Iris pigment epithelial cell (primary cell): ENCODE data around the gene STIM2.
A peak's percentile ranks its signal among the peaks of the same experiment; 100 is the strongest.
"Not testable (repeated sequence)": the region's sequence is repeated elsewhere in the genome, so short reads cannot be mapped to it uniquely, and the experiment has no call there.

ENCODE experiments used
- DNase-seq: peaks from one replicate; pipeline ENCODE4 v3.0.0-alpha.2; 2011; ENCODE audit warnings: low read depth

STIM2 gene

DNA sequence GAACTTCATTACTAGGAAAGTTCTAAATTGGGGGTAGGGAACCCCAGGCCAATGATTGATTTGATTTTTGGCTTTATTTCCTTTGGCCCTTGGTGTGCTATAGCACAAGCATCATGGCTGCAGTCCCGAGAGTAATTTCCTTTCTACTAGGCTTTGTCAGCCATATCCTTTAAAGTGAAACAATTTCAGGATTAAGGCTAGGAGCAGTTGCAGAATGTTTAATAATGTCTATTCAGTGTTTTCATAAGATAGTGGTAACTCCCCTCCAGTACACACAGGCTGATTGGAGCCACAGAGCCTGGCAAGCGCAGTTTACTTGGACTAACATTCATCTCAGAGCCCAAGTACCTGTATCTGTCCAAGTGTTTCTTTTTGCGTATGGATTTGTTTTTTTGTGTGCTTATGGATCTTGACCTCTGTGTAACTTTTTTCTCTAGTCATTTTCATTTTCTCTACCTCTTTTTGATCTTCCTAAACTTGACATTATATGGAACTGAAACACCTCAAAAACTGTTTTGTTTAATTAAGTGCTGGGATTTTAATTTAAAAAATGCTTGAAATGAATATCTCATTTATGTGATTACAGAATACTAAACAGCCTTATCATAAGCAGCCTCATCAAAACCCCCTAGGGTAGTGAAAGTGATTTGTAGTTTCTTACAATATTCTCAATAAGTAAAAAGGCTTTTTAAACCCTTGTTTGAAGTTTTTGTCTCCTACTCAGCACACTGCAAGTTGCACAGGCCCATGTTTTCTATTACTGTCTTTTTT, 7.5 kb downstream of the STIM2 start:
- peak; percentile 16 for DNase-seq

DNA sequence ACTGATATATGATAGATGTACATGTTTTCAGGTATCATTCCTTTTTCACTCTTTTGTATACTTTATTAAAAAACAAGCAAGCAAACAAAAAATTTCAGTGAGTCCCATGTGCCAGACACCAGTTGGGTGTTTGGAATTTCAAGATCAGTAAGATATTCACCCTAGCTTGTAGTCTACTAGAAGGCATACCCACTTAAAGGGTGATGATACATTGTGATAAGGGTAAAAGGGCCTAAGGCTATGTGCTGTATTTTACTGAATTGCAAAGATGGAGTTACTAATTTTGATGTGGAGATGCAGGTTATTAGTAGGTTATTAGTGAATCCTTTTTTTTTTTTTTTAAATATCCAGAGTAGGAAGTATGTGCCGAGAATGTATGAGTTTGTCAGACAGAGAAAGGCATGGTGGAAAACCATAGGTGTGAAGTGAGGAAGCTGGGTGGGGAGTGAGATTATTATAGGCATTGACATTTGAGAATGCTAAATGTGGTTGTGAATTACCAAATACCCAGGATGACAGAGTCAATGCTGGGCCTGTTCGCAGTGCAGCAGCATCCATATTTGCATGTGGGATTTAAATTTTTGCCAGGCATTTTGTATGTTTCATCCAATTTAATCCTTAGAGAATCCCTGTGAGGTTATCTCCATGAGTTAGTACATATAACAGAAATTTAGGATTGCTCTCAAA, 10.1 kb downstream of the STIM2 start:
- no peak for DNase-seq

- DNase-seq, result peak; percentile 55
These were observed 11.0 kb downstream of the STIM2 start for GRCh38 chr4:26871611-26872010.

- DNase-seq, result no peak
These were observed 12.9 kb downstream of the STIM2 start for GRCh38 chr4:26873391-26874026.

DNA sequence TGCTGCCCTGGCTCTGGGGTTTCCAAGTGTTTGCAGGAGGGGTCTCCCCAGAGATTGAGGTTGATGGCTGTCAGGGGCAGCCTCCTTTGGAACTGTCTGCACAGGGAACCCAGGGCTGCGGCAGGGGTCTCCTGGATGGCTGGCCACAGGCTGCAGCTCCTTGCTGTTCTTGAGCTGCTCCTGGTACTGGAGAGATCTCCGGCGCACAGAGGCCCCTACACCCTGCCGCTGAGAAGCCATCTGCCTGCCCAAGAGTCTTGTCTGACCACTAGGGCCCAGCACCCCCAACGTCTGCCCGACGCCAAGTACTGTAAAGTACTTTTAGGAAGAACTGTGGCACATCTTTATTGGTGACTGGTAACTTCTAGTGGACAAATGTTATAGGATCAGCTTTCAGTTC, 13.5 kb downstream of the STIM2 start:
- no peak for DNase-seq

DNA sequence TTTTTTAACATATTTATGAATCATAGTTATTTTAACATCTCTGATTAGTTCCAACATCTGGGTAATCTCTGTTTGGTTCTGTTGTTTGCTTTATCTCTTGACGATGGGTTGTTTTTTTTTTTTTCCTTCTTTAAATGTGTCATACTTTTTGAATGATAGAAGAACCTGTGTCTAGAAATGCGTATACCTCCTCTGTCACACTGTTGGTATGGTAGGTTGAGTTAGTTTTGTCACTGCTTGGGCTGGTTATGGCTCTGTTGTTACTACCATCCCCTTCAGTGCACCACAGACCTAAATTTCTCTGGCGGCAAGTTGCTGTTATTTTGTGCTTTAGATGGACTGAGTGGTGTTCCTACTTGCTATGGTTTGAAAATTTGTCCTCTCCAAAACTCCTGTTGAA, 16.8 kb downstream of the STIM2 start:
- DNase-seq, result no peak

DNA sequence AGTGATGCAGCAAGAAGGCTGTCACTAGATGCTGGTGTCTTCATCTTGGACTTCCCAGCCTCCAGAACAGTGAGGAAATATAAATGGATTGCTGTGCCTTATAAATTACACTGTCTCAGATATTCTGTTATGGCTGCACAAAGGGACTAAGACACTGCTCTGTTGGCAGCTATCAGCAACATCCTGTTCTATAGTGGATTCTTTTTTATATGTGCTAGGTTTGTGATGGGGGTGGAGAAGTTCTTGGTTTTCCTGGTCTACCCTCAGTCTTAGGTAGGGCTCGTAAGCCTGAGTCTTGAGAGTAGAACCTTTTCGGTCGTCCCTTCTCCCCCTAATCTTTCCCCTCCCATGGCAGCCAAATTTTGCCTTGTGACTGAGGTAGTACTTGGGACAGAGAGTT, 17.3 kb downstream of the STIM2 start:
- DNase-seq, result no peak

DNA sequence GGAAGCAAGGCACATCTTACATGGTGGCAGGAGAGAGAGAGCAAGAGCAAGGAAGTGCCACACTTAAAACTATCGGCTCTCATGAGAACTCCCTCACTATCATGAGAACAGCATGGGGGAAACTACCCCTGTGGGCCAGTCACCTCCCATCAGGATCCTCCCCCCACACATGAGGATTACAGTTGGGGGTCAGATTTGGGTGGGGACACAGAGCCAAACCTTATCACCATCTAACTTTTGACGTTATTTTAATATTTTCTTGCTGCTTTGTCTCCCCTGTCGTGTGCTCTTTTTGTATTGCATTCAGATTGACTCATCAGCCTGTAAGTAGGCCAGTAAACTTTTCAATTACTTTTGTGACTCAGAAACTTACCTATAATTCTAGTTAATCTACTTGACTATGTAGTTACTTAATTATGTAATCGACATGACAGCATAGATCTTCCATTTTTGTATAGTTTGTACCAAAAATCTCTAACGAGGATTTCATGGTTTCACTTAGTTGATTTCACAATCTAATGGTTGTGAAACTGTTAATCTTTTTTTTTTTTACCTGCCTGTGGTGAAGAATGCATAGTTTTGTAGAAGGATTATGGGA, 18.3 kb downstream of the STIM2 start:
- peak; percentile 62 for DNase-seq

DNA sequence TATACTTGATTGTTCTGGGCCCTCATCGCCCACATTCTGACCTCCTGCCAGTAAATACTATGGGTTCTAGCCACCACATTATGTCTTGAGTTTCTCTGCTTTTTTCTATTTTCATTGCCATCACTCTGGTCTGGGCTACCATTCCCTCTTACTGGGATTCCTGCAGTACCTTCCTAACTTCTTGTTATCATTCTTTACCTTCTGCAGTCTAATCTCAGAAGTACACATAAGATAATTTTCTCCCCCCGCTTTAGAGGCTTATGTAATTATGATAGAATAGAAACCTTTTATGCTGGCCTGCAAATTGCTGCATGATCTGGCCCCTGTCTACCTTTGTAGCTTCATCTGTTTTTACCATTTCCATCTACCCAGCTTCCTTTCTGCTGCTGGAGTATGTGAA, 19.2 kb downstream of the STIM2 start:
- no peak for DNase-seq

DNA sequence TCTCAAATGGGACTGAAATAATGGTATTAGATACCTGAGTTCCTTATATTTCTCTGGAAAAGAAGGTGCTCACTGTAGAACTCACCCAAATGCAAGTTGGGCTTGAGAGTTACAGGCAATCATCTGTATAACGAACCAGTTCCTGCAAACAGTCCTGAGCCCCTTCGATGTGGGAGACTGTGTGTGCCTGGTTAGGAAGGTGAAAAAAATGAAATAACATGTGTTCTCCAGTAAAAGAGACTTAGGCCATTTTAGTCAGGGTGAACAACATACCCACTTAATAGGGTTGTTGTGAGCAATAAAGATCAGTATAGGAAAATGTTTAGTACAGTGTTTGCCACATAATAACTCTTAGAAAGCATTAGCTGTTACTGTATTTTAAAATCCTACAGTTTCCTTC, 23.4 kb downstream of the STIM2 start:
- DNase-seq, result no peak

- no peak for DNase-seq
These were observed 23.9 kb downstream of the STIM2 start for GRCh38 chr4:26884486-26884988.

- DNase-seq, result no peak
These were observed 25.3 kb downstream of the STIM2 start for GRCh38 chr4:26885912-26886274.

GRCh38 chr4:26887143-26887542, 26.5 kb downstream of the STIM2 start:
- DNase-seq, result no peak

- DNase-seq, result no peak
These were observed 27.2 kb downstream of the STIM2 start for GRCh38 chr4:26887809-26888208.

GRCh38 chr4:26889356-26889755, 28.7 kb downstream of the STIM2 start:
- DNase-seq, result no peak

DNA sequence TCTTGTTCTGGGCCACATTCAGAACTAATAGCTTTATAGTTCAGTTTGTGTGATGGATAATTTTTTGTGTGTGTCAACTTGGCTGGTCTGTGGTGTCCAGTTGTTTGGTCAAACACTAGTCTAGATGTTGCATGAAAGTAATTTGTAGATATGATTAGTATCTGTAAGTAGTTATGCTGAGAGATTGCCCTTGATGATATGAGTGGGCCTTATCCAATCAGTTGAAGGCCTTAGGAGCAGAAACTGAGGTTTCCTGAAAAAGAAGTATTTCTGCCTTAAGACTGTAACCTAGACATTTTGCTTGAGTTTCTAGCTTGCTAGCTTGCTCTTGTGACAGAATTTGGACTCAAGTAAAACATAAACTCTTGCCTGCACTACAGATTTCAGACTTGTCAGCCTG, 30.4 kb downstream of the STIM2 start:
- no peak for DNase-seq

- DNase-seq, result no peak
These were observed 31.2 kb downstream of the STIM2 start for GRCh38 chr4:26891867-26892266.

DNA sequence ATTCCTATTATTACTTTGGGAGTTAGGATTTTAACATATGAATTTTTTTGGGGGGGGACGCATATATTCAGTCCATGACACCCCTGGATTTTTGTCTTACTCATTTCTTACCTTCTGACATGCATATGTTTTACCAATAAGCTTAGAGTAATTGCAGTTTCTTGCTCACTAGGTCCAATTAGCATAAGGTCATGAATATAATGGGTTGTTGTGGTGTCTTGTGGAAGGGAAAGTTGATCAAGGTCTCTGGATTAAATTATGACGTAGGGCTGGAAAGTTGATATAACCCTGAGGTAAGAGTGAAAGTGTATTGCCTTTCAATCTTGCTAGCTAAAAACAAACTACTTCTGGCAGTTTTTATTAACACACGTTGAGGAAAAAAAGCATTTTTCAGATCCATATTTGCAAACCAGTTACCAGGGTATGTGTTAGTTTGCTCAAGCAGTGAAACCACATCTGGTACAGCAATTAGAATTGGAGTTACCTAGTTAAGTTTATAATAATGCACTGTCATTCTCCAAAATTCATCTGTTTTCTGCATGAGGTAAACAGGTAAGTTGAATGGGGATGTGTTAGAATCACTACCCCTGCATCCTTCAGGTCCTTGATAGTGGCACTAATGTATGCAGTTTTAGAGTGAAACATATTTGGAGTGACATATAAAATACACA, 32.0 kb downstream of the STIM2 start:
- DNase-seq, result no peak

DNA sequence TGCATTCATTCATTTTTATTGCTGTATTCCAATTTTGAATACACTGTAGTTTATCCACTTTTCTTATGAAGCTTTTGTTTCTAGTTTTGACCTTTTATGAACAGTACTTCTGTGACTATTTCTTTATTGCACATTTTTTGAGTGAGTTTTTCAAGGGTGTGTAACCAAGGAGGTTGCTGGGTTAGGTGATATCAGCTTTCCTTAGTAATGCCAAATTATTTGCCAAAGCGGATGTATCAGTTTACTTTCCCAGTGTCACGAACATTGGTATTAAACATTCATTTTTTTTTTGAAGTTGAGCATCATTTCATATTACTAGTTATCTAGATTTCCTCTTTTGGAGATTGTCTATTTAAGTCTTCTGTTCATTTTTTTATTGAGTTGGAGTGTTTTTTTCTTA, 32.9 kb downstream of the STIM2 start:
- DNase-seq, result no peak

DNA sequence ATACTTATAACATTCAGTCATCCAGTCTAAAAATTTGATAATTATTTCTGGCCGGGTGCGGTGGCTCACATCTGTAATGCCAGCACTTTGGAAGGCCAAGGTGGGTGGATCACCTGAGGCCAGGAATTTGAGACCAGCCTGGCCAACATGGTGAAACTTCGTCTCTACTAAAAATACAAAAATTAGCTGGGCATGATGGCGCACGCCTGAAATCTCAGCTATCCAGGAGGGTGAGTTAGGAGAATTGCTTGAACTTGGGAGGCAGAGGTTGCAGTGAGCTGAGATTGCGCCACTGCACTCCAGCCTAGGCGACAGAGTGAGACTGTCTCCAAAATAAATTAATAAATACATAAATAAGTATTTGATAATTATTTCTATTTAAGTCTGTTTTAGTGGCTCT, 34.2 kb downstream of the STIM2 start:
- not testable (repeated sequence) for DNase-seq

DNA sequence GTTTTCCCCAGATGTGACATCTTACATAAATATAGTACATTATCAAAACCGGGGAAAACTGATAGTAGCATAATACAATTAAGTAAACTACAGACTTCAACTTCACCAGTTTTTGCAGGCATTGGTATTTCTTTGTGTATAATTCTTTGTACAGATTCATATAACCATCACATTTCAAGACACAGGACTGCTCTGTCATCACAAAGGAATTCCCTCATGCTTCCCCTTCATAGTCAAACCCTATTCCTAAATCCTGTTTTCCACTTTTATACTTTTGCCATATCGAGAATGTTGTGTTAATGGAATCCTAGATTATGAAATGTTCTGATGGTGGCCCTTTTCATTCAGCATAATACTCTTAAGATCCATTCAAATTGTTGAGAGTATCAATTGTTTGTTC, 36.0 kb downstream of the STIM2 start:
- DNase-seq, result peak; percentile 67

DNA sequence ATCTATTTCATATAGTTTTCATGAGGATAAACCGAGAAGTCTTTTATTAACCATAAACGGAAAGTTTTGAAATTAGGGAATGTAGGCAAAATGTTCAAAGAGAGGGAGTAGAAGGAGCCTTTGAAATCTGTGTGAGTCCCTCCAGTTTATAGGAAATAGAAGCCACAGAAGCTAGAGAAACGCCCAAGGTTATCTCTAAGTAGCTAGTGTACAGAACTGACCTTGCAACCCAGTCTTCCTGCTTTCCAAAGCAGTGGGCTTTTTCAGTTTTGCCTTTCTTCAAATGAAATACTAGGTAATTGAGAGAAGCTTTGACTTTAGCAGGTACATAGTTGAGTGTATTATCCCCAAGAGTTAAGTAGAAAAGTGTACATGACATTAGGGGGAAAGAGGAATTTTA, 39.4 kb downstream of the STIM2 start:
- no peak for DNase-seq
